Measurements from ENCODE around the gene COA6. TPM values are rescaled to one million over a fixed set of nuclear protein-coding genes. Genes with fewer than 3 reads are reported as not detected.
"Not testable (repeated sequence)": the region's sequence is repeated elsewhere in the genome, so short reads cannot be mapped to it uniquely, and the experiment has no call there.

COA6 gene
- total RNA-seq, 2 donors from 2014 or later: 55.3 to 58.2 TPM

GRCh38 chr1:234348964-234349363 lies 24.3 kb upstream of the COA6 start:
- H3K27ac Mint-ChIP-seq: no peak overlapping the region
- H3K4me3 Mint-ChIP-seq: no peak overlapping the region
- no peaks in the 10 kb centered on the region for H3K4me1 Mint-ChIP-seq (ENCODE audit: low read depth)
- no peaks in the 10 kb centered on the region for H3K9me3 Mint-ChIP-seq
- ATAC-seq (replicated peaks in 1 of 2) (no peak), DNase-seq (no peak)
- no peaks in the 10 kb centered on the region for H3K36me3 Mint-ChIP-seq (ENCODE audit: insufficient read depth in 2 of 2)
- H3K27me3 Mint-ChIP-seq (ENCODE audit: low read depth): no peaks in the 10 kb centered on the region

GRCh38 chr1:234355782-234356510 lies 17.3 kb upstream of the COA6 start:
- peak; percentile 54 to 89 for ATAC-seq (replicated peaks in 1 of 2)
- Mint-ChIP-seq H3K27ac (peak overlapping the region; percentile 64), H3K9me3 (no peaks in the 10 kb centered on the region), H3K4me1 (ENCODE audit: low read depth) (no peaks in the 10 kb centered on the region), H3K36me3 (ENCODE audit: insufficient read depth in 2 of 2) (no peaks in the 10 kb centered on the region), H3K4me3 (peak overlapping the region; percentile 44 to 71), H3K27me3 (ENCODE audit: low read depth) (peaks cover 2% of the 10 kb centered on the region)
- no peak for DNase-seq

GRCh38 chr1:234356615-234357269 lies 16.5 kb upstream of the COA6 start:
- Mint-ChIP-seq H3K4me3 (peak overlapping the region; percentile 44 to 71), H3K27ac (peak overlapping the region; percentile 64)
- peak; percentile 33 to 42 for DNase-seq
- ATAC-seq (replicated peaks in 1 of 2): peak; percentile 49 to 70
- not testable (repeated sequence) for H3K27me3 Mint-ChIP-seq (ENCODE audit: low read depth); H3K36me3 Mint-ChIP-seq (ENCODE audit: insufficient read depth in 2 of 2); H3K4me1 Mint-ChIP-seq (ENCODE audit: low read depth); H3K9me3 Mint-ChIP-seq

GRCh38 chr1:234357831-234358230 lies 15.4 kb upstream of the COA6 start:
- no peaks in the 10 kb centered on the region for H3K36me3 Mint-ChIP-seq (ENCODE audit: insufficient read depth in 2 of 2)
- peaks cover 6% of the 10 kb centered on the region for H3K27me3 Mint-ChIP-seq (ENCODE audit: low read depth)

GRCh38 chr1:234361102-234361603 lies 12.1 kb upstream of the COA6 start:
- no peak for DNase-seq
- H3K36me3 Mint-ChIP-seq (ENCODE audit: insufficient read depth in 2 of 2): no peaks in the 10 kb centered on the region
- no peak overlapping the region for H3K27ac Mint-ChIP-seq
- no peak overlapping the region for H3K4me3 Mint-ChIP-seq
- H3K27me3 Mint-ChIP-seq (ENCODE audit: low read depth): peaks cover 6% of the 10 kb centered on the region
- no peaks in the 10 kb centered on the region for H3K9me3 Mint-ChIP-seq
- no peaks in the 10 kb centered on the region for H3K4me1 Mint-ChIP-seq (ENCODE audit: low read depth)
- ATAC-seq (replicated peaks in 1 of 2): no peak

More at GRCh38 chr1:234357831-234358230, 15.4 kb upstream of the COA6 start:
- Mint-ChIP-seq H3K9me3 (no peaks in the 10 kb centered on the region), H3K4me1 (ENCODE audit: low read depth) (no peaks in the 10 kb centered on the region), H3K27ac (no peak overlapping the region), H3K4me3 (peak overlapping the region; percentile 71 to 74)
- no peak for ATAC-seq (replicated peaks in 1 of 2)
- DNase-seq: no peak

- Mint-ChIP-seq H3K4me3 (no peak overlapping the region), H3K36me3 (ENCODE audit: insufficient read depth in 2 of 2) (no peaks in the 10 kb centered on the region), H3K9me3 (no peaks in the 10 kb centered on the region), H3K27me3 (ENCODE audit: low read depth) (peaks cover 6% of the 10 kb centered on the region), H3K4me1 (ENCODE audit: low read depth) (no peaks in the 10 kb centered on the region), H3K27ac (no peak overlapping the region)
- no peak for ATAC-seq (replicated peaks in 1 of 2)
- DNase-seq: no peak
Observed at GRCh38 chr1:234362558-234362957, 10.7 kb upstream of the COA6 start.

GRCh38 chr1:234368320-234369032 lies 4.8 kb upstream of the COA6 start:
- peak; percentile 16 to 50 for DNase-seq
- H3K4me3 Mint-ChIP-seq: peak overlapping the region; percentile 9 to 43
- H3K36me3 Mint-ChIP-seq (ENCODE audit: insufficient read depth in 2 of 2): peaks cover 4 to 7% of the 10 kb centered on the region in 2 donors
- ATAC-seq (replicated peaks in 1 of 2): peak in 1 of 2 donors; percentile 38
- H3K9me3 Mint-ChIP-seq: no peaks in the 10 kb centered on the region
- H3K4me1 Mint-ChIP-seq (ENCODE audit: low read depth): peaks cover 31% of the 10 kb centered on the region
- no peaks in the 10 kb centered on the region for H3K27me3 Mint-ChIP-seq (ENCODE audit: low read depth)
- peak overlapping the region; percentile 6 for H3K27ac Mint-ChIP-seq

GRCh38 chr1:234369033-234369430 lies 4.2 kb upstream of the COA6 start:
- H3K27ac Mint-ChIP-seq: peak overlapping the region; percentile 6
- no peaks in the 10 kb centered on the region for H3K9me3 Mint-ChIP-seq
- peaks cover 4 to 8% of the 10 kb centered on the region in 2 donors for H3K36me3 Mint-ChIP-seq (ENCODE audit: insufficient read depth in 2 of 2)
- ATAC-seq (replicated peaks in 1 of 2) (no peak), DNase-seq (no peak)
- H3K4me1 Mint-ChIP-seq (ENCODE audit: low read depth): peaks cover 32% of the 10 kb centered on the region
- peak overlapping the region; percentile 9 to 43 for H3K4me3 Mint-ChIP-seq
- H3K27me3 Mint-ChIP-seq (ENCODE audit: low read depth): no peaks in the 10 kb centered on the region

- H3K36me3 Mint-ChIP-seq (ENCODE audit: insufficient read depth in 2 of 2): peaks cover 4 to 10% of the 10 kb centered on the region in 2 donors
- DNase-seq (no peak), ATAC-seq (replicated peaks in 1 of 2) (no peak)
- H3K9me3 Mint-ChIP-seq: no peaks in the 10 kb centered on the region
- no peak overlapping the region for H3K27ac Mint-ChIP-seq
- H3K4me3 Mint-ChIP-seq: peak overlapping the region in 1 of 2 donors; percentile 54
- peaks cover 40% of the 10 kb centered on the region for H3K4me1 Mint-ChIP-seq (ENCODE audit: low read depth)
- H3K27me3 Mint-ChIP-seq (ENCODE audit: low read depth): no peaks in the 10 kb centered on the region
Observed at GRCh38 chr1:234369784-234370183, 3.5 kb upstream of the COA6 start.

GRCh38 chr1:234371414-234371813 lies 1.8 kb upstream of the COA6 start:
- H3K9me3 Mint-ChIP-seq: no peaks in the 10 kb centered on the region
- peaks cover 55% of the 10 kb centered on the region for H3K4me1 Mint-ChIP-seq (ENCODE audit: low read depth)
- H3K27ac Mint-ChIP-seq: no peak overlapping the region
- H3K4me3 Mint-ChIP-seq: no peak overlapping the region
- no peak for DNase-seq
- H3K36me3 Mint-ChIP-seq (ENCODE audit: insufficient read depth in 2 of 2): peaks cover 6 to 14% of the 10 kb centered on the region in 2 donors
- ATAC-seq (replicated peaks in 1 of 2): no peak
- no peaks in the 10 kb centered on the region for H3K27me3 Mint-ChIP-seq (ENCODE audit: low read depth)

GRCh38 chr1:234372011-234372757 lies 1.1 kb upstream of the COA6 start:
- no peak for DNase-seq
- peak overlapping the region; percentile 77 for H3K27ac Mint-ChIP-seq
- no peaks in the 10 kb centered on the region for H3K27me3 Mint-ChIP-seq (ENCODE audit: low read depth)
- ATAC-seq (replicated peaks in 1 of 2): no peak
- H3K4me1 Mint-ChIP-seq (ENCODE audit: low read depth): peaks cover 61% of the 10 kb centered on the region
- peaks cover 10 to 20% of the 10 kb centered on the region in 2 donors for H3K36me3 Mint-ChIP-seq (ENCODE audit: insufficient read depth in 2 of 2)
- H3K9me3 Mint-ChIP-seq: no peaks in the 10 kb centered on the region
- H3K4me3 Mint-ChIP-seq: peak overlapping the region; percentile 97 to 98

- ATAC-seq (replicated peaks in 1 of 2) (peak in 1 of 2 donors; percentile 48), DNase-seq (no peak)
- Mint-ChIP-seq H3K27ac (peak overlapping the region; percentile 98), H3K9me3 (no peaks in the 10 kb centered on the region), H3K4me1 (ENCODE audit: low read depth) (peaks cover 60% of the 10 kb centered on the region), H3K27me3 (ENCODE audit: low read depth) (no peaks in the 10 kb centered on the region), H3K4me3 (peak overlapping the region; percentile 97 to 98), H3K36me3 (ENCODE audit: insufficient read depth in 2 of 2) (peaks cover 16 to 33% of the 10 kb centered on the region in 2 donors)
Observed at GRCh38 chr1:234373959-234374254, 651 bp downstream of the COA6 start.

Data from activated T-cell treated with anti-CD3 and anti-CD28 coated beads, Interleukin-2, amount 50 U/mL, for 72 hours (primary cell).